Right atrium auricular region (tissue), 2 donors: ENCODE results near the gene CDC25C. TPM values are rescaled to one million over a fixed set of nuclear protein-coding genes. Genes with fewer than 3 reads are reported as not detected.

Experiments
- DNase-seq: peaks from one replicate; pipeline ENCODE4 v3.0.0-alpha.2; 2019; ENCODE audit warnings: low spot score
- H3K27ac ChIP-seq, 2 donors: fragments of 200-600 bp; sonication (generic); 1 replicate in 1 of 2; 2 replicates in 1 of 2; pipeline ENCODE4 v1.5.1; 2016 to 2019
- H3K27me3 ChIP-seq, 2 donors: fragments of 200-600 bp; sonication (generic); one replicate each; pipeline versions ENCODE4 v1.5.1 to v1.6.0; 2017 to 2019
- H3K36me3 ChIP-seq: fragments of 200-600 bp; sonication (generic); one replicate; pipeline ENCODE4 v1.5.1; 2016
- H3K4me1 ChIP-seq, 2 donors: fragments of 200-600 bp; sonication (generic); one replicate each; pipeline versions ENCODE4 v1.5.1 to v1.6.0; 2017 to 2019
- H3K4me3 ChIP-seq, 2 donors: fragments of 200-600 bp; sonication (generic); 1 replicate in 1 of 2; 2 replicates in 1 of 2; pipeline ENCODE4 v1.5.1; 2017 to 2019; ENCODE audit warnings: mild to moderate bottlenecking in 1 of 2, moderate library complexity in 1 of 2
- H3K9me3 ChIP-seq, 2 donors: fragments of 200-600 bp; sonication (generic); one replicate each; pipeline ENCODE4 v1.5.1; 2019
- total RNA-seq, 2 donors: library from RNA; depleted of rRNA; stranded (reverse); fragments of >200 nt; gene quantifications; one replicate each; pipeline ENCODE4 v1.1.0, GENCODE V29; 2016
- TF ChIP-seq, protein P1 (sequence below), 2 donors: fragments of 200-600 bp; sonication (generic); IDR thresholded peaks; one replicate each; pipeline ENCODE4 v1.5.1; 2019; ENCODE audit warnings: antibody characterized with exemption in 2 of 2

Gene CDC25C
- total RNA-seq, 2 donors from 2014 or later: 0.30 TPM; not detected in 1

DNA sequence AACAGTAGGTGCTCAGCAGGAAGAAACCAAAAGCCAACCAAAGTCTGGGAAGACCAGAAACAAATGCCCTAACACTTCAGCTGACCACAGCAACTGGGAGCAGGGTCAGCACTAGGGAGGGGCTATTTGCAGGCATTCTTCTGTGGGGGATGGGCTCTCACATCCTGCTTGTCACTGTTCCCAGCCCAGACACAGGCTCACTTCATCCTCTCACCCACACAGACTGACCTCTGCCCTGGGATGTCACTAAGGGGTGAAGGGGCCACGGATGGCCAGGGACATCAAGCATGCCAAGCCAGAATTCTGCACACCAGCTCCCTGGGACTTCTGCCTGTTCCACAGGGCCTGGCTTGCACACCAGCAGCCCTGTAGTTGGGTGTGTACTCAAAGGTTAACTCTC, 85.9 kb downstream of the CDC25C start:
- Histone ChIP-seq H3K4me3 (no peak overlapping the region), H3K27ac (no peak overlapping the region), H3K36me3 (no peaks in the 10 kb centered on the region), H3K4me1 (peaks cover 0 to 14% of the 10 kb centered on the region in 2 donors), H3K27me3 (no peaks in the 10 kb centered on the region), H3K9me3 (no peaks in the 10 kb centered on the region)
- TF ChIP-seq, protein P1, sequence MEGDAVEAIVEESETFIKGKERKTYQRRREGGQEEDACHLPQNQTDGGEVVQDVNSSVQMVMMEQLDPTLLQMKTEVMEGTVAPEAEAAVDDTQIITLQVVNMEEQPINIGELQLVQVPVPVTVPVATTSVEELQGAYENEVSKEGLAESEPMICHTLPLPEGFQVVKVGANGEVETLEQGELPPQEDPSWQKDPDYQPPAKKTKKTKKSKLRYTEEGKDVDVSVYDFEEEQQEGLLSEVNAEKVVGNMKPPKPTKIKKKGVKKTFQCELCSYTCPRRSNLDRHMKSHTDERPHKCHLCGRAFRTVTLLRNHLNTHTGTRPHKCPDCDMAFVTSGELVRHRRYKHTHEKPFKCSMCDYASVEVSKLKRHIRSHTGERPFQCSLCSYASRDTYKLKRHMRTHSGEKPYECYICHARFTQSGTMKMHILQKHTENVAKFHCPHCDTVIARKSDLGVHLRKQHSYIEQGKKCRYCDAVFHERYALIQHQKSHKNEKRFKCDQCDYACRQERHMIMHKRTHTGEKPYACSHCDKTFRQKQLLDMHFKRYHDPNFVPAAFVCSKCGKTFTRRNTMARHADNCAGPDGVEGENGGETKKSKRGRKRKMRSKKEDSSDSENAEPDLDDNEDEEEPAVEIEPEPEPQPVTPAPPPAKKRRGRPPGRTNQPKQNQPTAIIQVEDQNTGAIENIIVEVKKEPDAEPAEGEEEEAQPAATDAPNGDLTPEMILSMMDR (IDR thresholded peaks at IDR 0.05): no peak
- no peak for DNase-seq

DNA sequence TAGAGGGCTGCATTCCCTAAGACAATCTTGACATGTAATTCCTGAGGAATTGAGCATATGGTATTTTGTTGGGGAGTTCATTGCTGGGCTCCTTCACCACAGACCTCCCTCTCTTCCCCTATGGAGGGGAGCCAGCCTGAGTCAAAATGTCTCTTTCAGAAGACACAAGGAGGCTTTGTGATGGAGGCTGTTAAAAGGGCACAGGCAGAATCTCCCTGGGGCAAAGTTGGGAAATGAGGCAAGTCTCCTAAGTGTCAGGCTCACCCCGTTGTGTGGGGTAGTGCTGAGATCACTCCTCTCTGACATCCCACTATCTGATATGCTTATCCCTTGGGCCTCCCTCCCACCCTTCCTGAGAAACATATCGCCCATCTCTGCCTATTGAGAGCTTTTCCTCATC, 87.8 kb downstream of the CDC25C start:
- Histone ChIP-seq H3K27ac (no peak overlapping the region), H3K4me1 (peaks cover 0 to 14% of the 10 kb centered on the region in 2 donors), H3K36me3 (no peaks in the 10 kb centered on the region), H3K27me3 (no peaks in the 10 kb centered on the region), H3K9me3 (no peaks in the 10 kb centered on the region), H3K4me3 (no peak overlapping the region)
- TF ChIP-seq, protein P1 (IDR thresholded peaks at IDR 0.05): no peak
- no peak for DNase-seq

DNA sequence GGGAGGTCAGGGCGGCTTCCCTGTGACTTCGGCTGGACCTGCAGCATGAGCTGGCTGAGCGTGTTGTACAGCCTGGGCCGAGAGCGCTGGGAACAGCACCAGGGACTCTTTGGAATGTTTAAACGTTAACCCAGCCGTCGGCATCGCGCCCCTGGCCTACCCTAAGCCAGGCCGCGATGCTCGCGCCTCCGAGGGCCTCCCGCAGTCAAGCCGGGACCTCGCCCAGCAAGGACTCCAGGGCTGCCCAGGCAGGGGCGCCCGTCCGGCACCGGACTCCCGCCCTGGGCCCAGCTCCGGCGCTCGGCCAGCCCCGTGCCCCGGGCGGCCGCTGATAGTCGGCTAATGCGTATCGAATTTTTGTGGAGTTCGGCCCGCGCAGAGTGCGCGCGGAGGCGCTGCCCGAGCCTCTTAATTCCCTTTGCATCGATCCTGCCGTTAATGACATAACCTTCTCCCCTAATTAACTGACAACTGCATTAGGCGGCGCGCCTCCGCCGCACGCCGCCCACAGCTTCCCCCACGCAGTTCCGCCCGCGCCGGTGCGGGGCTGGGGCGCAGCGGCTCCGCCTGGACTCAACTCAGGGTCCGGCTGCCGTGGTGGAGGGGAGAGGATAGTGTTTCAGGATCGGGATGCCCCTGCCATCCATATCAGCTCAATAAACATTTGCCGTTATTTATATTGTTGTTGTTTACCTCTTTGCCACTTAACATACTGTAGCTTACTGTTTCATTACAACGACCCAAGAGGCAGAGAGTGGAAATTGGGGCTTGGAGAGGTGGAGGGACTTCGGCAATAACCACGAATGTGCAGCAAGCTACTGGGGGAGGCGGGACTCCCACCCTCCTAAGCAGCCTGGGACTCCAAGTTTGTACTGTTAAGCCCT, 89.7 kb downstream of the CDC25C start:
- no peak for DNase-seq
- no peaks in the 10 kb centered on the region for H3K36me3 ChIP-seq
- H3K27me3 ChIP-seq: no peaks in the 10 kb centered on the region
- no peaks in the 10 kb centered on the region for H3K9me3 ChIP-seq
- TF ChIP-seq, protein P1 (IDR thresholded peaks at IDR 0.05): peak in 1 of 2 donors; percentile 20
- H3K4me3 ChIP-seq: peak overlapping the region; percentile 36 to 52
- H3K27ac ChIP-seq: no peak overlapping the region
- peaks cover 0 to 14% of the 10 kb centered on the region in 2 donors for H3K4me1 ChIP-seq

DNA sequence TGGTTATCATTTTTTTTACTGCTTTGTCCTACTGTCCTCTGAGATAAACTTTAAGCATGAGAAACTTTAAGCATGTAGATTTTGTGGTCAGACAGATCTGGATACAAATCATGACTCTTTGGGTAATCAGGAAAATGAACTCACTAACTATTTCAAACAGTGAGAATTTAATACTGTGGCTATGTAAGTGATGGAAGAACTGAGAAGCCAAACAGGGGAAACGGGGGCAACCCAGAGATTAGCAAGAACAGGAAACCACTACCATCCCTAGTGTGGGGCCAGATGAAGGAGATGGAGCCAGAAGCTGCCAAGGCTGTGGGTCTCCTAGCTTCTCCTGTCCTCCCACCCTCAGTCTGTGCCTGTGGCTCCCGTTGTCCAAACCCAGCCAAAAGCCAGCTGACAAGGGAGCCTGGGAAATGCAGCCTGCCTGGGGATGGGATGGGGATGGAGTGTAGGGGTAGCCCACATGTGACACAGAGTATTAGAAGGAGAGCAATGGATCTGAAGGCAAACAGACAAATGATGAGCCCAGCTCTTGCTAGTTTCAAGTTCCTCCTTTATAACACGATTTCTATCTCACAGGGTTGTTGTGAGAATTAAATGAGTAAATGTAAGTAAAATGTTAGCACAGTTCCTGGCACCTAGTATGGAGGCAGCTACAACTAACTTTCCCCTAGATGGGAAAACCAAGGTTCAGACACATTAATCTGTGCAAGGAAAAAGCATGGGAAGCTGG, 90.8 kb downstream of the CDC25C start:
- DNase-seq: no peak
- H3K36me3 ChIP-seq: no peaks in the 10 kb centered on the region
- no peak overlapping the region for H3K27ac ChIP-seq
- TF ChIP-seq, protein P1 (IDR thresholded peaks at IDR 0.05): no peak
- H3K27me3 ChIP-seq: no peaks in the 10 kb centered on the region
- H3K4me3 ChIP-seq: no peak overlapping the region
- peaks cover 0 to 14% of the 10 kb centered on the region in 2 donors for H3K4me1 ChIP-seq
- no peaks in the 10 kb centered on the region for H3K9me3 ChIP-seq

DNA sequence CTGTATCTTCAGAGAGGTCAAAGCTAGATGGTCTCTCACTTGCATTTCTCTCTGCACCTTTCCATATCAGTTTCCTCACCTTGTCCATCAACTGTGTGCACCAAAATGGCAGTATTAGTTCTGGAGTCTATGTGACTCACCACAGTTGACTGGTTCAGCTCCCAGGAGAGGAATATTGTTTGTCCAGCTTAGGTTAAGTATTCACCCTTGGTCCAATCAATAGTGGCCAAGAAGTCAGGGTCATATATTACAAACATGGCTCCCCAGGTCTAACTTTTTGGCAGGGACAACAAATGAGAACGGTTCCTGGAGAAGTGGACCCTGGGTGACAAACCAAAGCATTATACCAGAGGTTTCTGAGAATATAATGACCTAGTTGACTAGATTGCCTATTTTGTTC, 93.6 kb downstream of the CDC25C start:
- Histone ChIP-seq H3K4me3 (no peak overlapping the region), H3K9me3 (no peaks in the 10 kb centered on the region), H3K27me3 (no peaks in the 10 kb centered on the region), H3K4me1 (peaks cover 0 to 14% of the 10 kb centered on the region in 2 donors), H3K27ac (no peak overlapping the region), H3K36me3 (no peaks in the 10 kb centered on the region)
- no peak for DNase-seq
- TF ChIP-seq, protein P1 (IDR thresholded peaks at IDR 0.05): no peak

Other genes with a start within 250 kb of the CDC25C start
- gene WNT8A, start 247.8 kb downstream of the CDC25C start, total RNA-seq: not detected
- gene NME5, start 192.4 kb downstream of the CDC25C start, total RNA-seq: 1 to 10 TPM; 1.0 to 3.8 TPM
- gene BRD8, start 153.2 kb downstream of the CDC25C start, total RNA-seq: 10 to 100 TPM; 20.2 to 27.3 TPM
- gene KIF20A, start 152.7 kb downstream of the CDC25C start, total RNA-seq: 1 to 10 TPM in 1 of 2 donors, under 1 TPM in 1; 0.12 to 4.3 TPM
- gene CDC23, start 118.5 kb downstream of the CDC25C start, total RNA-seq: 10 to 100 TPM in 1 of 2 donors, 1 to 10 TPM in 1; 9.2 to 11.6 TPM
- under 1 TPM; 0.39 to 0.85 TPM for gene GFRA3, start 57.2 kb downstream of the CDC25C start, total RNA-seq
- 10 to 100 TPM; 18.6 to 21.4 TPM for gene FAM53C, start 6.5 kb upstream of the CDC25C start, total RNA-seq
- gene KDM3B, start 20.9 kb upstream of the CDC25C start, total RNA-seq: 10 to 100 TPM; 42.9 to 46.9 TPM
- 10 to 100 TPM; 27.5 to 28.4 TPM for gene REEP2, start 107.3 kb upstream of the CDC25C start, total RNA-seq
- 10 to 100 TPM; 17.3 to 73.0 TPM for gene EGR1, start 133.7 kb upstream of the CDC25C start, total RNA-seq
- gene ETF1, start 211.4 kb upstream of the CDC25C start, total RNA-seq: 10 to 100 TPM; 62.0 to 64.1 TPM
- 100 to 1,000 TPM; 258 to 417 TPM for gene HSPA9, start 243.6 kb upstream of the CDC25C start, total RNA-seq